GM12878 (cell line): ENCODE results near the gene ICA1L. TPM values are rescaled to one million over a fixed set of nuclear protein-coding genes. Genes with fewer than 3 reads are reported as not detected.

Source experiments
- ATAC-seq: fragments of 200-7000 bp; cut with Tn5 transposase; 3 replicates; pipeline ENCODE4 v1.9.1; 2020; ENCODE audit warnings: mild to moderate bottlenecking, moderate library complexity
- BruUV-seq: library from RNA; stranded (reverse); fragments of 400-500 nt; replicated peaks from 2 replicates; lab custom pipeline; 2021; lab: Mats Ljungman, UMichigan
- CTCF ChIA-PET: fragments of 300-600 bp; sonication (Branson Sonifier 250); formaldehyde crosslinking; extraction: SDS; loops from one replicate; lab custom pipeline; 2021; ENCODE audit warnings: inconsistent platforms; lab: Yijun Ruan, JAX
- POLR2A ChIA-PET: fragments of 350-600 bp; formaldehyde crosslinking; extraction: SDS; loops from one replicate; lab custom pipeline; 2021; ENCODE audit warnings: inconsistent platforms; lab: Charles Lee
- RAD21 ChIA-PET: fragments of 300-600 bp; sonication (Branson Sonifier 250); formaldehyde crosslinking; loops from one replicate; lab custom pipeline; 2023; ENCODE audit warnings: antibody characterized with exemption; ENCODE audit not compliant: unreplicated experiment; lab: Charles Lee
- SMC1A ChIA-PET: fragments of 300-600 bp; sonication (Branson Sonifier 250); formaldehyde crosslinking; loops from one replicate; lab custom pipeline; 2023; ENCODE audit not compliant: unreplicated experiment, uncharacterized antibody; lab: Charles Lee
- DNase-seq: peaks from one replicate; pipeline ENCODE4 v3.0.0-alpha.2; 2011; ENCODE audit warnings: low read depth, low spot score
- FAIRE-seq: peaks from 3 replicates; lab custom pipeline; 2011; peaks lifted over from hg19 to GRCh38; lab: Jason Lieb, UNC
- H2AFZ ChIP-seq: 2 replicates; pipeline ENCODE4 v1.6.0; 2011; ENCODE audit warnings: low read depth, low read length, control low read depth; ENCODE audit not compliant: control insufficient read depth
- H3K27ac ChIP-seq: 2 replicates; pipeline ENCODE4 v1.5.1; 2011; ENCODE audit warnings: control low read depth; ENCODE audit not compliant: control insufficient read depth, insufficient read depth
- H3K27me3 ChIP-seq, 2 experiments: replicated peaks in 1 of 2; 2 replicates each; pipeline versions ENCODE4 v1.6.0 to v1.6.1; 2011; ENCODE audit warnings: low read length in 1 of 2; ENCODE audit not compliant: control insufficient read depth in 2 of 2, insufficient read depth in 2 of 2
- H3K36me3 ChIP-seq, 2 experiments: 2 replicates each; pipeline ENCODE4 v1.5.1; 2011; ENCODE audit warnings: low read length in 1 of 2; ENCODE audit not compliant: control insufficient read depth in 2 of 2, insufficient read depth in 2 of 2
- H3K4me1 ChIP-seq: 2 replicates; pipeline ENCODE4 v1.6.1; 2011; ENCODE audit warnings: mild to moderate bottlenecking, low read length, moderate library complexity, mixed read lengths; ENCODE audit not compliant: control insufficient read depth, insufficient read depth
- H3K4me2 ChIP-seq: 2 replicates; pipeline ENCODE4 v1.6.0; 2011; ENCODE audit warnings: control low read depth; ENCODE audit not compliant: control insufficient read depth, insufficient read depth
- H3K4me3 ChIP-seq: fragments of 200-600 bp; sonication (generic); 2 replicates; pipeline ENCODE4 v1.5.1; 2016
- H3K79me2 ChIP-seq: 2 replicates; pipeline ENCODE4 v1.6.0; 2011; ENCODE audit warnings: low read length; ENCODE audit not compliant: control insufficient read depth, insufficient read depth
- H3K9ac ChIP-seq: 2 replicates; pipeline ENCODE4 v1.8.0; 2011; ENCODE audit warnings: low read length, control low read depth, mixed read lengths; ENCODE audit not compliant: control insufficient read depth, insufficient read depth
- H3K9me3 ChIP-seq: replicated peaks from 3 replicates; pipeline ENCODE4 v1.5.1; 2011; ENCODE audit warnings: mild to moderate bottlenecking, low read length; ENCODE audit not compliant: control insufficient read depth, insufficient read depth
- H4K20me1 ChIP-seq: 2 replicates; pipeline ENCODE4 v1.6.0; 2011; ENCODE audit not compliant: control insufficient read depth, insufficient read depth
- BCL11A ChIP-seq: IDR thresholded peaks from 2 replicates; pipeline ENCODE4 v1.6.1; 2011; ENCODE audit warnings: low read depth, low read length
- EED ChIP-seq: sonication (generic); IDR thresholded peaks from 2 replicates; pipeline ENCODE4 v1.6.1; 2016; ENCODE audit warnings: antibody characterized with exemption, low read depth
- PAX5 ChIP-seq: IDR thresholded peaks from 2 replicates; pipeline ENCODE4 v1.6.1; 2011; ENCODE audit warnings: low read depth, low read length, borderline replicate concordance
- TAF1 ChIP-seq: IDR thresholded peaks from 2 replicates; pipeline ENCODE4 v1.6.1; 2011; ENCODE audit warnings: mild to moderate bottlenecking, low read depth, low read length, borderline replicate concordance
- TARDBP ChIP-seq: IDR thresholded peaks from 2 replicates; pipeline ENCODE4 v1.6.1; 2016; ENCODE audit warnings: borderline replicate concordance
- ZBTB33 ChIP-seq: fragments of 450-650 bp; IDR thresholded peaks from 2 replicates; pipeline ENCODE4 v1.6.1; 2017; ENCODE audit warnings: mild to moderate bottlenecking
- ZNF24 ChIP-seq: fragments of 450-650 bp; IDR thresholded peaks from 2 replicates; pipeline ENCODE4 v1.6.1; 2017; ENCODE audit warnings: antibody characterized with exemption, mild to moderate bottlenecking
- WGBS: methylation state at CpG from one replicate; pipeline ENCODE4 v1.1.6; 2016; ENCODE audit warnings: low lambda C conversion rate; ENCODE audit not compliant: insufficient replicate concordance, insufficient coverage; ENCODE audit errors: missing lambda C conversion rate; 5-methylcytosine and 5-hydroxymethylcytosine counted together
- in situ Hi-C: fragments of 300-500 bp; cut with MboI; formaldehyde crosslinking; loops from 9 replicates; pipeline ENCODE4 v1.14.3; 2018; ENCODE audit warnings: mixed read lengths
- intact Hi-C: fragments of 100-400 bp; cut with micrococcal nuclease; formaldehyde crosslinking; loops from one replicate; pipeline ENCODE4 v1.14.2; 2022; ENCODE audit not compliant: unreplicated experiment
- polyA plus RNA-seq, 11 experiments: library from polyadenylated mRNA; depleted of rRNA in 4 of 11; unstranded in 6 of 11; stranded (reverse) in 5 of 11; fragments of >200 nt; fragmentation: Nextera tagmentation in 4 of 11; fragmentation: Illumina TruSeq in 1 of 11; extraction: Ambion mirVana in 4 of 11; extraction: Trizol in 1 of 11; gene quantifications; 1 replicate in 1 of 11; 2 replicates in 10 of 11; pipeline versions ENCODE4 v1.2.1 to v1.2.3, GENCODE V29; 2011 to 2016; ENCODE audit warnings: inconsistent platforms in 2 of 11, missing spikeins in 2 of 11, low read depth in 1 of 11
- total RNA-seq, 4 experiments: library from RNA; depleted of rRNA in 3 of 4; stranded (reverse); fragments of >200 nt in 3 of 4; fragmentation: Illumina TruSeq in 1 of 4; extraction: Trizol in 1 of 4; gene quantifications; 2 replicates each; pipeline versions ENCODE4 v1.2.1 to v1.2.3, GENCODE V29; 2013 to 2021

The ICA1L gene
- total and polyA plus RNA-seq, 10 of the 15 experiments (the other 5 are each of a cell fraction or from before 2014, with no cell fraction given) = 0.85 to 7.4 (median 3.6) TPM

DNA sequence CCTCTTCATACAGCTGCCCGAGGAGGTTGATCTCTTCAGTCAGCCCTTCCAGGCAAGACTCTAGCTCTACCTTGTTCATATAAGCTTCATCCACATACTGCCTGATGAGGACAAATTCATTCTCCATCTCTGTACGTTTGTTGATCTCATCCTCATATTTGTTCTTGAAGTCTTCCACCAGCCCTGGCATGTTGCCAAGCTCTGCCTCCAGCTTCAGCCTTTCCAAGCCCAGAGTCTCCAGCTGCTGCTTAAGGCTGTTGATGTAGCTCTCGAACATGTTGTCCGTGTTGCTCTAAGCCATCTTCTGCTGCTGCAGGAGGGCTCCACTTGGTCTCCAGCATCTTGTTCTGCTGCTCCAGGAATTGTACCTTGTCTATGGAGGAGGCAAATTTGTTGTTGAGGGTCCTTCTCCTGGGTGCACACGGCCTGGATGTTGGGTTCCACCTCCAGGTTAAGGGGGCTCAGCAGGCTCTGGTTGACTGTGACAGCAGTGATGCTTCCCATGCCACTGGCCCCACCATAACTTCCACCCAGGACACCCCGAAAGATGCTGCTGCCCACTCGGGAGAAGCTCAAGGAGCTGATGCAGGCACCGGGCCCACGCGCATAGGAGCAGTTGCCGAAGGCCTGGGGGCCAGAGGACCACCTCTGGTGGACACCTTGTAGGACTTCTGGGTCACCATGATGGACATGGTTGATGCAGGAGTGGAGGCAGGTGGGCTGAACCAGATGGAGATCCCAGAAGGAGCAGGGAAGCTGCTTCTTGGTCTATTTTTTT is 30.3 kb downstream of the ICA1L start:
- ChIA-PET SMC1A (interaction anchor here (1.1 to 1.5 kb wide), 2 partner anchors 27 to 252 kb away, joined by 3 to 4 read pairs; no protein-coding TSS in a partner anchor), CTCF (no interaction called here), POLR2A (interaction anchor here (0.6 kb wide), 1 partner anchor 20 kb away, joined by 8 read pairs; no protein-coding TSS in a partner anchor), RAD21 (no interaction called here)
- FAIRE-seq = no peak
- 79% methylated on average over 11 of the region's 11 CpGs for WGBS
- H3K27ac ChIP-seq = no peak overlapping the region
- H3K27me3 ChIP-seq = no peaks in the 10 kb centered on the region
- DNase-seq = no peak
- H3K4me3 ChIP-seq = no peak overlapping the region
- no peak overlapping the region for H3K9ac ChIP-seq
- no peaks in the 10 kb centered on the region for H3K36me3 ChIP-seq
- TF ChIP-seq TAF1 (no peak), TARDBP (no peak), EED (no peak), BCL11A (no peak), ZNF24 (no peak), PAX5 (no peak), ZBTB33 (no peak)
- no peaks in the 10 kb centered on the region for H3K4me1 ChIP-seq
- H3K4me2 ChIP-seq = no peak overlapping the region
- intact Hi-C loops = no loop called here
- no TSS peak for BruUV-seq
- ATAC-seq = no peak
- H4K20me1 ChIP-seq = no peaks in the 10 kb centered on the region
- no peaks in the 10 kb centered on the region for H3K79me2 ChIP-seq
- H3K9me3 ChIP-seq = peaks cover 7% of the 10 kb centered on the region; the same call in 2 of the 3 replicates
- no peak overlapping the region for H2AFZ ChIP-seq
- in situ Hi-C loops = no loop called here
